AG04449 (cell line): ENCODE measurements around the gene TLCD3B.

Source experiments
- CTCF ChIA-PET: fragments of 350-600 bp; formaldehyde crosslinking; extraction: SDS; loops from one replicate; lab custom pipeline; 2021; ENCODE audit warnings: antibody characterized with exemption; lab: Yijun Ruan, JAX
- POLR2A ChIA-PET: fragments of 400-600, 350-600 bp; formaldehyde crosslinking; extraction: SDS; loops from one replicate; lab custom pipeline; 2020; ENCODE audit warnings: antibody characterized with exemption, inconsistent platforms; lab: Yijun Ruan, JAX
- DNase-seq: peaks from one replicate; pipeline ENCODE4 v3.0.0-alpha.2; 2010; ENCODE audit warnings: low read depth, low spot score
- H3K4me3 ChIP-seq: 2 replicates; pipeline ENCODE4 v1.5.1; 2011; ENCODE audit warnings: low read depth, mild to moderate bottlenecking, control low read depth, low read length
- TF ChIP-seq, protein P1 (sequence below): IDR thresholded peaks from one replicate; pipeline ENCODE4 v1.5.1; 2011; ENCODE audit warnings: mild to moderate bottlenecking, moderate library complexity, low read length, control low read depth, inconsistent platforms; ENCODE audit not compliant: insufficient read depth; ENCODE audit errors: missing control alignments

Gene TLCD3B

DNA sequence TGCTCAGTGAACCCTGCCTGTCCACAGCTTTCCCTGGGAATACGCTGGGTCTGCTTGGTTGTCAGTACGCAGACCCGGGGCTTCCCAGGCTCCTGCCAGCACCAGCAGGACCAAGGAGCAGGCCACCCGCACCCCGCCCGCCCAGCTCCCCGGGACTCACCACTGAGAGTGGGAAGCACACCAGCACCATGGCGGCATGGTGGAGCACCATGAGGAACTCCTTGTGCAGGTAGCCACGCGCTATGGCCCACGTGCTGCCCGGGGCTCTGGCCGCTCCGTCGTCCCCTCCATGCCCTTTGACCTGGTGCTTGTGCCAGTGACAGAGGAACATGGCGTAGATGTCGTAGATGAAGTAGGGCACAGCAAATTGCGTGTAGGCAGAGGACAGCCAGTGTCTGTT is 4.6 kb downstream of the TLCD3B start:
- no peak for DNase-seq
- CTCF ChIA-PET = no interaction called here
- TF ChIP-seq, protein P1, sequence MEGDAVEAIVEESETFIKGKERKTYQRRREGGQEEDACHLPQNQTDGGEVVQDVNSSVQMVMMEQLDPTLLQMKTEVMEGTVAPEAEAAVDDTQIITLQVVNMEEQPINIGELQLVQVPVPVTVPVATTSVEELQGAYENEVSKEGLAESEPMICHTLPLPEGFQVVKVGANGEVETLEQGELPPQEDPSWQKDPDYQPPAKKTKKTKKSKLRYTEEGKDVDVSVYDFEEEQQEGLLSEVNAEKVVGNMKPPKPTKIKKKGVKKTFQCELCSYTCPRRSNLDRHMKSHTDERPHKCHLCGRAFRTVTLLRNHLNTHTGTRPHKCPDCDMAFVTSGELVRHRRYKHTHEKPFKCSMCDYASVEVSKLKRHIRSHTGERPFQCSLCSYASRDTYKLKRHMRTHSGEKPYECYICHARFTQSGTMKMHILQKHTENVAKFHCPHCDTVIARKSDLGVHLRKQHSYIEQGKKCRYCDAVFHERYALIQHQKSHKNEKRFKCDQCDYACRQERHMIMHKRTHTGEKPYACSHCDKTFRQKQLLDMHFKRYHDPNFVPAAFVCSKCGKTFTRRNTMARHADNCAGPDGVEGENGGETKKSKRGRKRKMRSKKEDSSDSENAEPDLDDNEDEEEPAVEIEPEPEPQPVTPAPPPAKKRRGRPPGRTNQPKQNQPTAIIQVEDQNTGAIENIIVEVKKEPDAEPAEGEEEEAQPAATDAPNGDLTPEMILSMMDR = no peak
- H3K4me3 ChIP-seq = no peak overlapping the region
- POLR2A ChIA-PET = no interaction called here

DNA sequence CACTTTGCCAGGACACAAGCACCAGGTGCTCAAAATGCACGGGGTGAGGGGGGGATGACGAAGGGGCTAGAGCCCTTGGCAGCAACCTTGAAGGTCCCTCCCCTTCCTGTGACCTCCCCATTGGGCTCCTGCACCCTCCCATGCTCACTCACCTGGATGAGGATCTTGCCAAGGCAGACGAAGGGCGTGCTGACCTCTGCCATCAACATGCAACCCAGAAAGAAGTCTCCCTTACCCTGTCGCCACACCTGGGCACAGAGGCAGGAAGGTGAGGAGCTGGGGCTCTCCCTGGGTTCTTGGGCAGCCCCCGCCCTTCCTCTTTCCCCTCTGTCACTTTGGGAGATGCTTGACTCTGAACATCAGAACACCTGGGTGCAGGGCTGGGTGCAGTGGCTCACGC is 5.5 kb downstream of the TLCD3B start:
- ChIA-PET CTCF (no interaction called here), POLR2A (no interaction called here)
- TF ChIP-seq, protein P1 = no peak
- no peak for DNase-seq
- H3K4me3 ChIP-seq = no peak overlapping the region

DNA sequence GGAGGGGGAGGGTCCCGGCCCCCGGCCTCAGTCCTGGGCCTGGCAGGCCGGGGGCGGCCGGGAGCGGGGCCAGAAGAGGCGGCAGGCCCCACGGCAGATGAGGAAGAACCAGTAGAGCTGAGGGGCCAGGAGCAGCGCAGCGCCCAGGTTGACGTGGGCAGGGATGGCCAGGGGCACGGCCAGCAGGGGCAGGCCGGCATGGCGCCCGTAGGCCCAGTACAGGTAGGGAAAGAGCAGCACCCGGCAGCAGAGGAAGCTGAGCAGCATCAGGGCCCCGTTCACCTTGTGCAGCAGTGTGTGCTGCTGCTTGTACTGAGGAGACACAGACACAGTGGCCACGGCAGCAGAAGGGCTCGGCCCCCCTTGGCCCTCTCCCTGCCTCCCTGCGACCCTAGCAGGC is 5.9 kb downstream of the TLCD3B start:
- POLR2A ChIA-PET = no interaction called here
- DNase-seq = no peak
- TF ChIP-seq, protein P1 = no peak
- CTCF ChIA-PET = no interaction called here
- no peak overlapping the region for H3K4me3 ChIP-seq

DNA sequence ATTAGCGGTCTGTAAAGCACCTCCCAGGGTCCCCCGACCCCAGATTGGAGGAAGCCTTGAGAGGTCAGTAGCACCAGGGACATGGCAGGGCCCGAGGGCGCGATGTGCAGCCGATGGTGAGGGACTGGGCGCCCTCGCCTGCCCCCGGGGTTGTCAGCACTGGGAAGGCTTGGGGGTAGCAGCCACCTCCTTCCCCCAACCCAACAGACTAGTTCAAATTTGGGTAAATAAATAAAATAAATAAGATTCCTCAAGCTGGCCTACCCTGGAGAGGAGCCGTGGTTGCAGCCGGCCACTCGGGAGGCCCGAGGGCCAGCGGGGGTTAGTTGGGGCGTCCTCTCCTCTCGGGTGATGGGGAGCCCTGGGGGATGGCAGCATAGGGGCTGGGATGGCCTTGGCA is 6.6 kb downstream of the TLCD3B start:
- no peak overlapping the region for H3K4me3 ChIP-seq
- CTCF ChIA-PET = interaction anchor here (3.4 kb wide), 1 partner anchor 8 kb away, joined by 41 read pairs; the partner anchor contains the start of gene TLCD3B
- TF ChIP-seq, protein P1 = no peak
- POLR2A ChIA-PET = no interaction called here
- no peak for DNase-seq

DNA sequence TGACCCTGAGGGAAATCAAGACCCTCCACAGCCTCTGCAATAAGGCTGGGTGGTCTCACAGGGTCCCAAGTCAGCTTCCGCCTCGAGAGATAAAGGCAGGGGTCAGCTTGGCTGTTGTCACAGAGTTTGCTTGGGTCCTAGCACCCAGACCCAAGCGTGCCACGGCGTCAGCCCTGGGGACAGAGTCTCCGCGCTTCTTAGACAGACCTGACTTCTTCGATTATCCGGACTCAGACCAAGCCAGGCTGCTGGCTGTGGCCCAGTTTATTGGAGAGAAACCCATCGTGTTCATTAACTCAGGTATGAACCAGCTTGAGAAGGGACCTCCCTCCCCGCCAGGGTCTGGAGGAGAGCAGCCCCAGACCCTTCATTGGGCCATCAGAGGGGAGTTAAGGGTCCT is 7.5 kb downstream of the TLCD3B start:
- no peak for DNase-seq
- no peak overlapping the region for H3K4me3 ChIP-seq
- TF ChIP-seq, protein P1 = no peak
- CTCF ChIA-PET = interaction anchor here (1.1 to 3.4 kb wide), 5 partner anchors 9 to 323 kb away, joined by 3 to 41 read pairs (median 4); partner anchors contain the start of gene TLCD3B
- POLR2A ChIA-PET = no interaction called here

DNA sequence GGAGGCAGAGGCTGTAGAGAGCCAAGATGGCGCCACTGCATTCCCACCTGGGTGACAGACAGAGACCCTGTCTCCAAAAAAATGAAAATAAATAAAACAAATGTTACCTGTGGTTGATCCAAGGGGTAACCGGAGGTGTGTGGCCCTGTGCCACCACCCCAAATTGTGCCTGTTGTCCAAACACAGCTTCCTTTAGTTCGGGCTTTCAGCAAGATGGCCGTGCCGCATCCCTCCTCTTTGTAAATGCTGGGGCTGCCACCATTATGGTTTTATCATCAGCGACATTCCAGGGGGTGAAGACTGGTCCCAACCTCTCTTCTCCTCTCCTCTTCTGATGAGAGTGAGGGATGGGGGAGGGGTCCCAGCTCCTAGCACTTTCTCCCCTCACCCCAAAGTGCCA is 8.2 kb downstream of the TLCD3B start, which contains the start of gene C16orf92:
Gene C16orf92, plus strand, starts transcription at position 312 of the 400 bp plus-strand sequence. CDS start 143 bp downstream, outside the sequence.
- no peak for DNase-seq
- H3K4me3 ChIP-seq = no peak within 1 kb of the TSS
- CTCF ChIA-PET = interaction anchor here (0.6 to 3.4 kb wide), 10 partner anchors 9 to 1055 kb away, joined by 3 to 41 read pairs (median 4); partner anchors contain the start of gene TLCD3B
- POLR2A ChIA-PET = no interaction called here
- TF ChIP-seq, protein P1 = no peak
